GM18858 (cell line): Measurements from ENCODE around the gene ARPC4.
A peak's percentile ranks its signal among the peaks of the same experiment; 100 is the strongest.
"Not testable (repeated sequence)": the region's sequence is repeated elsewhere in the genome, so short reads cannot be mapped to it uniquely, and the experiment has no call there.

Source experiments
- ATAC-seq: cut with Tn5 transposase; IDR thresholded peaks from one replicate; pipeline ENCODE4 v1.9.1; 2021; ENCODE audit not compliant: unreplicated experiment

Gene ARPC4

GRCh38 chr3:9769426-9770275, 23.2 kb upstream of the ARPC4 start, which contains the start of gene CAMK1:
Gene CAMK1 (minus strand): TSS chr3:9769947. CDS start chr3:9767749, 2,198 bp downstream.
- no peak for ATAC-seq

- ATAC-seq = no peak
These were observed 22.5 kb upstream of the ARPC4 start for GRCh38 chr3:9770276-9770812.

- ATAC-seq = not testable (repeated sequence)
These were observed 21.9 kb upstream of the ARPC4 start for GRCh38 chr3:9771007-9771406.

GRCh38 chr3:9776896-9777693, 15.8 kb upstream of the ARPC4 start:
- no peak for ATAC-seq

GRCh38 chr3:9777694-9778021, 15.2 kb upstream of the ARPC4 start:
- no peak for ATAC-seq

- no peak for ATAC-seq
These were observed 14.5 kb upstream of the ARPC4 start for GRCh38 chr3:9778143-9779074.

- ATAC-seq = no peak
These were observed 13.7 kb upstream of the ARPC4 start for GRCh38 chr3:9779075-9779593.

- peak; percentile 43 for ATAC-seq
These were observed 13.0 kb upstream of the ARPC4 start for GRCh38 chr3:9779721-9780457.

GRCh38 chr3:9780458-9780812, 12.4 kb upstream of the ARPC4 start:
- ATAC-seq = no peak

- no peak for ATAC-seq
These were observed 12.0 kb upstream of the ARPC4 start for GRCh38 chr3:9780910-9781309.

- ATAC-seq = no peak
These were observed 11.3 kb upstream of the ARPC4 start for GRCh38 chr3:9781551-9781950.

- no peak for ATAC-seq
These were observed 10.8 kb upstream of the ARPC4 start for GRCh38 chr3:9781978-9782603.

GRCh38 chr3:9782770-9783169, 10.1 kb upstream of the ARPC4 start:
- ATAC-seq = no peak

- ATAC-seq = no peak
These were observed 8.9 kb upstream of the ARPC4 start for GRCh38 chr3:9783954-9784353.

GRCh38 chr3:9784965-9785364, 7.9 kb upstream of the ARPC4 start:
- no peak for ATAC-seq

- ATAC-seq = no peak
These were observed 7.3 kb upstream of the ARPC4 start for GRCh38 chr3:9785602-9786001.

GRCh38 chr3:9786209-9786739, 6.6 kb upstream of the ARPC4 start:
- no peak for ATAC-seq

- no peak for ATAC-seq
These were observed 5.8 kb upstream of the ARPC4 start for GRCh38 chr3:9786825-9787669.
